Brain pericyte (primary cell): ENCODE measurements around the gene APCDD1.

Experiments used
- DNase-seq: peaks from one replicate; pipeline ENCODE4 v3.0.0-alpha.2; 2012; ENCODE audit warnings: low read depth, low spot score

APCDD1 gene

DNA sequence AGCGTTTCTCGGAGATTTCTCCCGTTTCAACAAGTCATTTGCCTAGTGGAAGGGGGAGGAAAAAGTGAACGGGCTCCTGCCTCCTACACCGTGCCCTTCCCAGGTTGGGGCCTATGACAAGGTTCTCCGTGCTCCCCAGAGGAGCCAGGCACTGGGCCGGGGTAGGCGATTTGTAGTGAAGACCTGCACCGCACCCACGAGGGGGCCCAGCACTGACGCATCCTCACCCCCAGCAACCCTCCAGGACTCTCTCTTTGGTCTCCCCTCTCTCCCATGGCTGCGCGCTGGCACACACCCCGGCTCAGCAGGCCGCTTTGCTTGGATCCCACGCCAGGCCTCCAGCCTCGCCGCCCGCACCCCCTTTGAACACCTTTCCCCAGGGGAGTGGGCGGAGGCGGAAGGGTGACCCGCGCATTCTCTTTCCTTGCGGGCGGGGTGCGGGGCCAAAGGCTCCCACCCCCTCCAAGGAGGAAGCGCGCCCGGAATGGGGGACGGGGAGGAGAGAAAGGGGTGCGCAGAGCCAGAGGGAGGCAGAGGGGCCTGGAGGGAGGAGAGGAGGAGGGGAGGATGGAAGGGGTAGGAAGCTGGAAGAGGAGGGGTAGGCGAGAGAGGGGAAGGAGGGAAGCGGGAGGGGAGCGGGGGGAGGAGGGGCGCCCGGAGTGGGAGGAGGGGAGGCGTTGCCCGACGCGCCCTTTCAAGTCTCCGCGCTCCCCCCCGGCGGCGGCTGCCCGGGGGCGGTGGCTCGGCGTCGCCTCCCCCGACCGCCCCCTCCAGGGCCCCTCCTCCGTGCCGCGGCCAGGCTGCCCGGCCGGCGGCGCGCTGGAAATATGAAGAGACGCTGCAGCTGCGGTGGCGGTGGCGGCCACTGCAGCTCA lies at the start of gene APCDD1:
APCDD1 (plus strand) TSS at position 830 of the 875 bp plus-strand sequence. CDS start 347 bp downstream, outside the sequence.
- no peak for DNase-seq

DNA sequence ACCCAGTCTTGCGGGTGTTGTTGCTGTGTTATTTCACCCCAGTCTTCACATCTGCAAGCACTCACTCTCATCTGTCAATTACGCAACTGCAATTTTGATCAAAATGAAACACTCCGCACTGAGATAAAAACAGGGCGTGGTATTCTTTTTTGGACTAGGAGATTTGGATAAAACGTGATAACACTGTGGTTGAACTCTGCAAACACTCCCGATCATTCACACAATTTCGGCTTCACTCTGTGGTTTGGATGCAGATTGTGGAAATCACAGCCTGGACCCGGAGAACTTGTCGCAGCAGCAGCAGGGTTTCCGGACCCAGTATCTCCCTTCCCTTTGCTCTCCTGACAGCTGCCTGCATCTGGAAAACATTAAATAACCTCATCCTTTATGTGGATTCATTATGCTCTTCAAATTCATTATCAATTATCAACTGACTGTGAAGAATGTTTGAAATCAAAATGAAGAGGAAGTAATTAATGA lies 49.4 kb upstream of the APCDD1 start:
- no peak for DNase-seq

DNA sequence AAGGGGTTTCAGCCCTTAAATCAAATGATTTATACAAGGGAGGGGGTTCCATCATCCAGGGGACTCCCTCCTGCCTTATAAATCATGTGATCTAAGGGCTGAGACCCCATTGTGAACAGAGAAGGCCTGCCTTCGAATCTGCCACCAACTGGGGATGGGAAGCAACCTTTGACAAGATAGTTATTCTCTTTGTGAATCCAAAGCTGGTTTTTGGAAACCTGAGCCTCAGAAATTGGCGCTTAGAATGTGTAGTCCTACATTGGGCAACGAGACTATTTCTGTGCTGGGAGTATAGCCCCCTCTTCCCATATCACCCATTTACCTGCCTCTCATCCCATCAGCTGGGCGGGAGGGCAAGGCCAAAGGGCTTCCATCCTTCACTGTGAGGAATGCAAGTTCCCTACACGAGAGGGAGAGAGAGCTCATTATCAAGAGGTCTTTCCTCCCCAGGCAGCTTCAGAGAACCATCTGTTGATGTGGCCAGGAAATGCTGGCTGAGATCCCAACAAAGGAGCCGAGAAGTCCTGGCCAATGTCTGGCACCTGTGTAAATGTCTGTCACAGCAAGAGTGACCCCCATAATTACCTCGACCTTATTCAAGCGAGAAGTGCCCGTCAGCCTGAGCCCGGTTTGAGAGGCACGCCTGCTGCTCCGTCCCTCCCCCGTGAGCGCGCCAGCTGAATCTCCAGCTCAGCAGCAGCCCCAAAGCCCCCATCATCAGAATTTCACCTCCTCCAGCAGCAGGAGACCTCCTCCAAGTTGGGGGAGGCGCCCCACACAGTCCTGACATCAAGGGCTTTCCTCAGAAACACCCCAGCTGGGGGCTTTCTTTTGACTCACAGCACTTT lies 48.4 kb upstream of the APCDD1 start:
- no peak for DNase-seq

DNA sequence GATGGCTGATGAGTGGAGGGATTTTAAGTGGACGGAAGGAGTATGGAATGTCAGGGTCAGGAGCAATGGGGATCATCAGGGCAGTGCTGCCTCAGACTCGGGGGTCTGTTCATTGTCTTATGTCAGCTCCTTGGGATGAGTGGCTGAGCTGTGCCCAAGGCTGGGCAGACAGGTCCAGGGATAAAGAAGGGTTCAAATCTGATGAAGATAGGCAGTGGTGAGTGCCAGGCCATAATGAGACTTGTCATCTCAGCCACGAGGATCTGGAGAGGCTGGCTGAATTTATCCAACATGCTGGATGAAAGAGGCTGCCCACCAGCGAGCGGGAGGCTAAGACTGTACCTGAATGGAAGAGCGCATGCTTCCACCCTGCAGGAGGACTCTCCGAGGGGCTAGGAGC lies 46.3 kb upstream of the APCDD1 start:
- no peak for DNase-seq

DNA sequence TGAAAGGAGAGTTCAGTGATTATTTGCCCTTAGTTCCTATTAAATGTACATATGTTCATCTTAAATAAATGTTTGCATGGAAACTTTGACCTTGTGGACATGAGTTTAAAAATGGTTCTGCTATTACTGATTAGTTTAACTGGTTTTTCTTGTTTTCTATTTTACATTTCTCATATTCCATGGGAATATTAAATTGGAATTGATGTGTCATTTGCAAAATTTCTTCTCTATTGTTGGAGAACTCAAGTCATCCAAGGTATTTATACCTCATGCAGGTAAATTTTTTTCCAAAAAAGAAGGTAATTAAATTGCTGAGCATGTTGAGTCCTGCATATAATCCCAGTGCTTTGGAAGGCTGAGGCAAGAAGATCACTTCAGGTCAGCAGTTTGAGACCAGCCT lies 45.4 kb upstream of the APCDD1 start:
- DNase-seq = no peak

DNA sequence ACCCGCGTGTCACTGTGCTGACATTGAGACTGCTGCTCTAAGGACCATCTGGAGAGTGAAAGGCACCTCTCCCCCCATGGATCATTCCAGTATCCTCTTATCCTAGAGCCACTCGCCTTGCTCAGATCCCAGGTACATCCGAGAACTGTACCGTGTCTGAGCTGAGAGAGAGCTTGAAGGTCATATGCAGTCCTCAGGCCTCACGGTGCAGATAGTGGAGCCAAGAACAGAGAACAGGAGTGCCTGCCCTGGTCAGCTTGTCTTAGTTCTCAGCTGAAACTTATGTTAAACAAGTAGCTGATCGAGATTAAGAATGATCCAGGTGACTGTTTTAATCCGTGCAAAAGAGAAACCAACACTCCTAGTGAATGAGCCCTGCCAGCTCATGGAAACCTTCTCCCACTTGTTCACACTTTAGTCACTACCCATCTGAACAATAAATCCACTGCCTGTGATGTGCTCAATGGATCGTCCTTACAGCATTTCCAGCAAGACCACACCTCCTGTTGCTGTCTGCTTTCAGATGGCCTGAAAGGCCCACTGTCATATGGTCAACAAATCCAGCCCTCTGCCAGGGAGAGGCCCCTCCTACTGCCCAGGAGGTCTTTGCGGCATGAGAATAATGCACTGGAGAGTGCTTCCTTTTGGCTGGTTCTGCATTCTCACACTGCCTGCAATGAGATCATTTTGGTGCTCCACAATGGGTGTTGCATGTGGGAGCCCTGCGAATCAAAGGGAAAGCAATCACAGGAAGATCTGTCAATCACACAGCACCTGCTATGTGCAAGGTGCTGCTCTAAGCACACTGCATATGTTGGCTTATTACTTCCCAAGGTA lies 43.7 kb upstream of the APCDD1 start:
- DNase-seq = no peak

DNA sequence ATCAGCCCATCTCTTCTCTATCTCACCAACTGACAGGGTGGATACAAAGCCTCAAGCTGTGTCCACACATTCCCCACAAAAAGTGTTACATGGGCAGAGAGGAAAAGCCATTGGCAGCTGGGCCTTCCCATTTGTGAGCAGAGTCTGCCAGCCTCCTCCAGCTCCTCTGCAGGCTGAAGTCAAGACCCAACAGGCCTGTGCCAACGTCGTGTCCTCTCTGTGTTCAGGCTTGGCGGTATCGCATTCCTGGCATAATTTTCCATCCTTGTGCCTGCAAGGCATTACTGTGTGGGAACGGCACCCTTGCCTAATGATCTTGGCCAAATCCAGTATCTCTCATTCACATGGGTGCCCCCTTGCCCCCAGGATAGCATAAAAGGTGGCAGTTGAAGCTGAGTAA lies 41.5 kb upstream of the APCDD1 start:
- DNase-seq = no peak

DNA sequence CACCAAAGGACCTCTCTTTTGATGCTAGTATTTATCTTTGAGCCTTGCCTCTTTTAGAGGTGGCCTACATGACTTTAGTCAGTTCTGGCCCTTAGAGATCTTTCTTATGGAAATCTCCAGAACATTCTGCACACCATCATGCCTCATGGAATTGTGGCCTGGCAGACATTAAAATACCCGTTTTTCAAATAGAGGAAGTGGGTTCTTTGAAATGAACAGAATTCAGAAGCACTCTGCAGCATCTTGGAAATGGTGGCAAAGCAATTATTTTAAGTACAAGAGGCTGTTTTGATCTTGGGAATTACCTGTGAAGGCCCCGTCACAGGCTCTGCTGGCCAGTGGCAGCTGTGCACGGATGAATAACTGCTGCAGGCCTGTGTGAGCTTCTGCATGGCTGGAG lies 40.7 kb upstream of the APCDD1 start:
- DNase-seq = no peak

DNA sequence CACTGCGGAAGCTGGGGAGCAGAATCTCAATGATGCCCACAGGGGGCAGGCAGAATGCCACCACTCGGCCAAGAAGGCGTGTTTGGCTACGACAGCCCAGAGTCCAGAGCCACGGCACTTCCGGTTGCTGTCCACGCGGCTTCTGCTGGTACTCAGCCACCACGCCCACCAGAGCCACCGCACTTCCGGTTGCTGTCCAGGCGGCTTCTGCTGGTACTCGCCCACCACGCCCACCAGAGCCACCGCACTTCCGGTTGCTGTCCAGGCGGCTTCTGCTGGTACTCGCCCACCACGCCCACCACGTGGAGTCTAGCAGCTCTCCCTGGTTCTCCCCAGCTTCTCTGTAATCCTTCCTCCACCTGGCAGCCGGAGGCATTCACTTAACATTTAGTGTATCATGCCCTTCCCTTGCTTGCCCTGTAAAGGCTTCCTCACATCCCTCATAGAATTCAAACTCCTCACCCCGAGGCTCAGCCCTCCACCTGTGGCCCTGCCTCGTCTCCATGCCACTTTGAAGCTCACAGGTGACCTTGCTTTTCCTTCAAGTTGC lies 40.1 kb upstream of the APCDD1 start:
- no peak for DNase-seq

DNA sequence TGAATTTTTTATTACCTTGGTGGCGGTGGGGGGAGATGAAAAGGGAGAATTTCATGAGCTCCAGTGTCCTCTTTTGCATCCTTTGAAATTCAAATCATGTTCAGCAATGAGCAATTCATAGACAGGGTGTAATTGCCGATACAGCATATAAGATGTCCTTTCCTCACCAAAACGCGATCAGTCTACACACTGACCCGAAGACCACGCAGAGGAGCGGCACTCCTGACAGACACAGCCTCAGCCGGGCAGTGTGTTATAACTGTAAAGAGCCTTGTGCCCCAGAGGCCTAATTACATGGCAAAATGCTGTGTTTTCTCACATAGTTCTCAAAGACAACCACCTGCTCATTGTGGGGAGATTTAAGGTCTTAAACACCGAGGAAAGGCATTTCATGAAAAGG lies 38.4 kb upstream of the APCDD1 start:
- no peak for DNase-seq

DNA sequence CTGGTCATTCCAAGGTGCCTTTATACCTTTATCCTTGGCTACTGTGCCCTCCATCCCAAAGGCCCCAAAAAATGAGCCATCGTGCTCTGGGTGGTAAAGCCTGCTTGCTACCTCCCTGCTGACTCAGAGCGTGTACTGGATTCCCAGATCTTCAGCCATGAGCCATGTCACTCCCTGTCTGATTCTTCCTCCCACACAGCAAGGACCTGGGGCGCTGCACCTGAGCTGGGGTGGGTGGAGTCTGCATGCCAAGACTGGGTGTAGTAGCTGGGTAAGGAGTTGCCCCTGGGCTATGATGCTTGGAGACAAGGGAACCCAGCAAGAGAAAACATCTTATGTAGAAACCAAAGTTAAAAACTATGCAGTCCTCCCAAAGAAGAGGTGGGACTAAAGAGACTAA lies 37.2 kb upstream of the APCDD1 start:
- no peak for DNase-seq

DNA sequence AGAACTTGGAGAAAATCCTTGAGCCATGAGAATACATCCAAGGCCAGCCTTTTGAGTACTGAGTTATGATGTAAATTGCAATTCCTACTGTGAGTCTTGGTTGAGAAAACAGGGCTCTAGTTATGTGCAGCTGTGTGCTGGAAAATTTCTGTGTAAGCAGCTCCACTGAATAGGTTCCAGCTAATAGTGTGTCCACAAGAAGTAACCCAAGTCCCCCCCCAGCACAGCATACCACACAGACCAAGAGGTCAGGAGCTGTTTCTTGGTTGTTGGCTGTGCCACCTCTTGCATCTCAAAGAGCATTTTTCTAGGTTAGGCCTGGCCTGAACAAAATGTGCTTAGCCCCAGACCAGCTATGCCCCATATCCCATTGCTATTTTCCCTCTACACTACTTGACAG lies 36.8 kb upstream of the APCDD1 start:
- no peak for DNase-seq

DNA sequence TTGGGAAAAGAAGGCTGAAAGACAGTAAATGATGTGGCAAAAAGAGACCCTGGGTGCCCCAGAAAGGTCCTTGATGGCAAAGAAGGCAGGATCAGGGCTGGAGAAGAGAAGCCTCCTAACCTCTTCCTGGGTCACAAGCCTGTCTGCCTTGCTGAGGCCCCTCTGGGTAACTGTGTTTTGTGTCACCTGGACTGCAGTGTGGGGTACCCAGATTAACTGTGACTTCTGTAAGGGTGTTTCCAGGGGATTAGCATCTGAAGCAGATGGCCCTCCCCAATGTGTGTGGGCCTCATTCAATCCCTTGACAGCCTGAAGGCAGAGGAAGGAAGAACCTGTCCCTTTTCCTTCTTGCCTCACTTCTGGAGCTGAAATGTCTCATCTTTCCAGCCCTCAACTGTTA lies 35.6 kb upstream of the APCDD1 start:
- DNase-seq = no peak

DNA sequence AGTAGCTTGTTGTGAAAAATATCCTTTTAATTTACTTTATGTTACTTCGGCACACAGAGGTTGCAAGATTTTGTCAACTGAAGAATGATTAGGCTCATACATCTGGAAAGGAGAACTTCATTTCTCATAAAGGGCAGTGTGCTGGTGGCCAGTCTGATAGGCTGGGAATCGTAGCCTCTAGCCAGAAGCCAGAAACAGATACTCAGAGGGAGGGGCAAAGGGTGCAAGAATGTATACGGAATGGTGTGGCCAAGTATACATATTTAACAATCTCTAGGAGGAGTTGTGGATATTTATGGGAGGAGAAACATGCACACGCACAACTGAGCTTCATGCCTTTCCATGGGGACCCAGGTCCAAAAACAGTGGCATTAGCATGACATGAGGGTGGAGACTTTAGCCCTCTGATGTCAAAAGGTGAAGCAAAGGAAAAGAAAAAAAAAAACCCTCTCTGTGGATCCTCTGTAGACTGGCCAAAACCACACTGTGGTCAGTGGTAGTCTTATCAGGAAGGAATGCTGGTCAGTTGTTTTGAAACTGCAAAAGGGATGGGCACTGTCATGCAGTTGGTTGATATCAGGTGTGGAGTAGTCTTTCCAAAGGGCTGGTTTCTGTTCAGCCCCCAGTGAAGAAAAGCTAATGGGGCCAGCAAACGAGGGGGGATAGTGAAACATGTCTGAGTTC lies 34.9 kb upstream of the APCDD1 start:
- DNase-seq = no peak

DNA sequence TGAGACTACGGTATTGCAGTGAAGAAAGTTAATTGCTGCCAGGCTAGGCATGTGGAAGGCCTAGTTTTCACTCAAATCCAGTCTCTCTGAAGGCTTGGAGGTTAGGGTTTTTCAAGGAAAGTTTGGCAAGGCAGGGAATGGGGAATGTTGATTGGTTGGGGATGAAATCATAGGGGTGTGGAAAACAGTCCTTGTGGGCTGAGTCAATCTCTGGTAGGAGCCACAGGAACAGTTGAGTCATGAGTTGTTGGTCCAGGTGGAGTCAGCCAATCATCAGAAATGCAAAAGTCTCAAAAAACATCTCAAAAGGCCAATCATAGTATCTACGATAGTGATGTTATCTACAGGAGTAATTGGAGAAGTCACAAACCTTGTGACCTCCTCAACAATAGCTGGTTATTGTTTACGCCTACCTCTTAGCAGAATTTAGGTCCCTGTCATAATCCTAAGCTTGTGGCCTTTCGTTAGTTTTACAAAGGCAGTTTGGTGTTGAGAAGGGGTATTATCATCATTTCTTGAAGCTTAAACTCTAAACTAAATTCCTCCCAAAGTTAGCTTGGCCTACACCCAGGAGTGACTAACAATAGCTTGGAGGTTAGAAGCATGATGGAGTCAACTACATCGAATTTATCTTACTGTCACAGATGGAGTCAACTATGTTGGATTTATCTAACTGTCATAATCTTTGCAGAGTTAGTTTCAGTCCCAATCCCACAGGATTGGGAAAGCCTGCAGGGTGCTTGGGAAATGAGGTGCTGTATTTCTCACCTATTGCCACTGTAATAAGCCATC lies 33.7 kb upstream of the APCDD1 start:
- no peak for DNase-seq

DNA sequence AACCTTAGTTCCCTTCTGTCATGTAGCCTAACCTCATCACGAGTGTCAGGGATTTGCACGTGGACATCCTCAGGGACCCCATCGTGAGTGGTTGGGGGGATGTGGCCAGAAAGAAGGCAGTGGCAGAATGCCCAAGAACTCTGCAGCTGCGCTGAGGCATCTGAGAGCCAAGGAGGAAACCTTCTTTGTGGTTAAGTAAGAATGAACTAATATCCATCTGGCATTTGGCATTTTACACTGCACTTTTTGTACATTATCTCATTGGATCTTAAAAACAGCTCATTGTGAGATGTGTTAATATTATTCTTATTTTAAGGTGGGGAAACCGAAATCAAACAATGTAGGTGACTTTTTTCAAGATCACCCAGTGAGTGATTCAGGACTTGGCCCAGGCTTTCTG lies 32.6 kb upstream of the APCDD1 start:
- DNase-seq = no peak

DNA sequence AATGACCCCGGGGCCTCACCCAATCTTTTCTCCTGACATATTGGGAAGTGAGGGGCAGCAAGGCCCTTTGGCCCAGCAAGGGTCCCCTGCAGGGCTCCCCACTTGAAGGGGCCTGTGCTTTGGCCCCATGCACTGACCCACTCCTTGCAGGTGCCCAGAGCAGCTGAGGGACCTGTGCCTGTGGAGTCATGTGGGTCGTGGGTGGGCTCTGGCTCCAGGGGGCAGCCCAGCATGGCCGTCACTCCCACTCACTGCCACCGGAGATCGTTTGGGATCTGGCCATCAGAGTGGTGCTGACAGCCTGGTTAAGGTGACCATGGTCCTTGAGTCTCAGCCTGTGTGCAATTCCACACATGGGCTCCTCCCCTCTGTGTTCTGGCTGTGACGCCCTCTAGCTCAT lies 31.7 kb upstream of the APCDD1 start:
- no peak for DNase-seq

DNA sequence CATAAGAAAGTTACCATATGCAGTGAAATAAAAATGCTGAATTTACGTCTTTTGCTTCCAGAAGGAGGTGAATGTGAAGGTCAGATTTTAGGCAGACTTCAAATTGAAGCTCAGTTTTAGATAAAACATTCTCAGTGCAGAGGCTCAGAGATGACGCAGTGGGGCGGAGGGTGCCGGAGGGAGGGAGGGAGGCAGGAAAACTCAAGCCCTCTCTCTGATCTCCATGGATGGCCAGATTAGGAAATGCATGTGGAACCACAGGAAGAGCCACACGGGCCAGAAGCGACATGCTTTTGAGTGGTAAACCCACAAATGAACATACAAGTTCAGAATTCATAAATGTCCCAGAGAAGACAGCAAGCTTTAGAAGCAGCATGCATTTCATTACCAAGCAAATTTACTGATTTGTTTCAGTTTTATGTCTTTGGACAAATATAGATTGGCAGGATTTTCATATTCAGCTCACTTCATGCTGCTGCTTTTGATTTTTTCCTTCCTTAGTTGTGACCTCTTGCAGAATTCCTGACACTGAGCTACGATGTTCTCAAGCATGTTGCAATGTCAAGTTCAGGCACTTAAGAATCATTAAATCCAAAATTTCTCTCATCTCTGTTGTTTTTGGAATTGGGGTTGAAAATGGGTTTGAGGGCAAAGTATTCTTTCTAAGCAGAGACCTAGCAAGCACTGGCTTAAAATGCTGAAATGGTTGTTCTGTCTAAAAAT lies 29.7 kb upstream of the APCDD1 start:
- no peak for DNase-seq

DNA sequence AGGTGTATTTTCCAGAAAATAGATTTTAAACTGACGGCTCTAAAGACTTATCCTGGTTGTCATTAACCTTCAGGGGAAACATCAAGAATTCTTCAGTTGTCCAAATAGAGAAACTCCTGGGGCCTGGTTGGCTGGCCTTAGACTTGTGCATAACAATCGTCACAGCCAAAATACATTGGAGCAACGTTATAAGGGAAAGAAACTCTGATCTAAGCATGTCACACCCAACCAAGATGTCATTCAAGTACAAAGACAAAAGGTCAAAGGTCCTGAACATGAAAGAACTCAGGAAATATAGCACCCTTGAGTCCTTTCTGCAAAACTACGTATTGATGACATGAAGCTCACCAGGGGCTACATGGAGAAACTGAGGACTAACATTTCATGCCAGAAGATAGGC lies 23.8 kb upstream of the APCDD1 start:
- DNase-seq = no peak
